ENCODE results near the gene NTMT1.

- TF ChIP-seq POLR2A (IDR thresholded peaks at IDR 0.05; ENCODE audit: low read length) = no peak
- TF ChIP-seq GATA1 (IDR thresholded peaks at IDR 0.05; ENCODE audit: low read depth, low read length) = no peak
Observed at GRCh38 chr9:129650680-129651235, 24.8 kb downstream of the NTMT1 start.

All from erythroblast (primary cell).